GM10266 (cell line): Measurements from ENCODE around the gene EXOC3L4.

Experiments
- DNase-seq: peaks from one replicate; pipeline ENCODE4 v3.0.0; 2012; ENCODE audit errors: extremely low spot score
- CTCF ChIP-seq: IDR thresholded peaks from 2 replicates; pipeline ENCODE4 v1.5.1; 2012; ENCODE audit warnings: mild to moderate bottlenecking, low read depth; ENCODE audit not compliant: control insufficient read depth, insufficient read depth; ENCODE audit errors: missing control alignments

The EXOC3L4 gene

DNA sequence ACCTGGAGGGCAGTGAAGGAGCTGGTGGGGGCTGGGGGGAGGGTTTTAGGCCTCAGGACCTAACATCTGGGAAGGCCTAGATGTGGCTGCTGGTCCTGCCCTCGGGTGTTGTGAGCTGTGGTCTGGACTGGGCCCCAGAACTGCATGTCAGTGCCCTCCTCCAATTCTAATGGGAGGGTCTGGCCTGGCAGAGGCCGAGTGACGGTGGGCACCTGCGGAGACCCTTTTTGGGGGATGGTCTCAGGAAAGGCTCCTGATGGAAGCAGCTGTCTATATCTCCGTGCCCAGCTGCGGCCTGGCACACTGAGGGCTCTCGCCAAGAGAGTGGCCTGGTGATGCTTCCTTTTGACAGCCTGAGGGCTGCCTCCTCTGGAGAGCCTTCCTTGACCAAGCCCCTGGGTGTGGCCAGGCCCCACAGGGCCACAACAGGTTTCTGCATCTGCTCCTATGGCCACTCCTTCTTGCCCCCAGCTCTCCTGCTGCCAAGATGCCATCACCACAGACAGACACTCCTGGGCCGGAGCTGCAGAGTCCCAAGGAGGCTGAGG, 5.3 kb downstream of the EXOC3L4 start:
- no peak for DNase-seq
- no peak for TF ChIP-seq CTCF

DNA sequence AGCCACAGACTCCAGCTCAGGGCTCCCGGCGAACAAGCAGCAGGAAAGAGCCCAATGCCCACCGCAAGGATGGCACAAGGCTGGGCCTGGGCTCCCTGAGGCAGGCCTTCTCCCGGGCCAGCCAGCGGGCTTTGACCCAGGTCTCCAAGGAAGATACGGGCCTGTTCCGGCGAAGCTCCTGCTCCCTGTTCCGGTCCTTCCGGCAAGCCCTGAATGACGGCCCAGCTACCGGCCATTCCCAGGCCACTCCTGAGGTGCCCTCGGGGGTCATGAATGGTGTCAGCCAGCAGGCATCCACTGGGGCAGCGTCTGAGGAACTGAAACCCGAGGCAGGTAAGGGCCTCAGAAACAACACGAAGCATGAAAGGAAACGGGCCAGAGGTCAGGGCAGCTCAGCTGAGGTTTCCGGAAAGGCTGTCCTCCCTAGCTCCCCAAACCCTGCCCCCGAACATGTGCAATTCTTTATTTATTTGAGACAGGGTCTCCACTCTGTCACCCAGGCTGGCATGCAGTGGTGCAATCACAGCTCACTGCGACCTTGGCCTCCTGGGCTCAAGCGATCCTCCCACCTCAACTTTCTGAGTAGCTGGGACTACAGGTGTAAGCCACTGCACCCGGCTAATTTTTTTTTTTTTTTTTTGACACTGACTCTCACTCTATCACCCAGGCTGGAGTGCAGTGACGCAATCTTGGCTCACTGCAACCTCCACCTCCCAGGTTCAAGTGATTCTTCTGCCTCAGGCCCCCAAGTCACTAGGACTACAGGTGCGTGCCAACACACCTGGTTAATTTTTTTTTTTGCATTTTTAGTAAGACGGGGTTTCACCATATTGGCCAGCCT, 6.0 kb downstream of the EXOC3L4 start:
- no peak for DNase-seq
- TF ChIP-seq CTCF = no peak

- TF ChIP-seq CTCF = no peak
- no peak for DNase-seq
Observed at GRCh38 chr14:103101257-103101962, 6.9 kb downstream of the EXOC3L4 start.

- no peak for TF ChIP-seq CTCF
- DNase-seq = no peak
Observed at GRCh38 chr14:103101963-103102688, 7.6 kb downstream of the EXOC3L4 start.

DNA sequence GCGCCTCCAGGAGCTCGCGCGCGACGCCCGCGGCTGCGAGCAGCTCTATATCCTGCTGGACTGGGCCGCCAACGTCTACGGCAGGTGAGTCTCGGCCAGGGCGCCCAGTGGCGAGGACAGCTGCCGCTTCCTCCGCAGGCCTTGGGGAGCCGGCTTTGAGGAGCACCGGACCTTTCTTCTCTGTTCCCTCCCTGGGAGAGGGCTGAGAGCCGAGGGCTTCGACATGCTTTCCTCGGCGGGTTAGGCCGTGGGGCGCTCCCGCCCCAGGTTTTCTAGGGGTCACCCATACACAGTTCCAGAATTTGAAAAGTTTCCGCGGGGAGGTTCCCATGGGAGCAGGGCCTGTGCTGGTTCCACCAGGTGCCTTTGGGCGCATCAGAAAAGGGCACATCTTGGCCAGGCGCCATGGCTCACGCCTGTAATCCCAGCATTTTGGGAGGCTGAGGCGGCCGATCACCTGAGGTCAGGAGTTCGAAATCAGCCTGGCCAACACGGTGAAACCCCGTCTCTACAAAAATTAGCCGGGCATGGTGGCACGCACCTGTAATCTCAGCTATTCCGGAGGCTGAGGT, 8.2 kb downstream of the EXOC3L4 start:
- TF ChIP-seq CTCF = no peak
- no peak for DNase-seq

DNA sequence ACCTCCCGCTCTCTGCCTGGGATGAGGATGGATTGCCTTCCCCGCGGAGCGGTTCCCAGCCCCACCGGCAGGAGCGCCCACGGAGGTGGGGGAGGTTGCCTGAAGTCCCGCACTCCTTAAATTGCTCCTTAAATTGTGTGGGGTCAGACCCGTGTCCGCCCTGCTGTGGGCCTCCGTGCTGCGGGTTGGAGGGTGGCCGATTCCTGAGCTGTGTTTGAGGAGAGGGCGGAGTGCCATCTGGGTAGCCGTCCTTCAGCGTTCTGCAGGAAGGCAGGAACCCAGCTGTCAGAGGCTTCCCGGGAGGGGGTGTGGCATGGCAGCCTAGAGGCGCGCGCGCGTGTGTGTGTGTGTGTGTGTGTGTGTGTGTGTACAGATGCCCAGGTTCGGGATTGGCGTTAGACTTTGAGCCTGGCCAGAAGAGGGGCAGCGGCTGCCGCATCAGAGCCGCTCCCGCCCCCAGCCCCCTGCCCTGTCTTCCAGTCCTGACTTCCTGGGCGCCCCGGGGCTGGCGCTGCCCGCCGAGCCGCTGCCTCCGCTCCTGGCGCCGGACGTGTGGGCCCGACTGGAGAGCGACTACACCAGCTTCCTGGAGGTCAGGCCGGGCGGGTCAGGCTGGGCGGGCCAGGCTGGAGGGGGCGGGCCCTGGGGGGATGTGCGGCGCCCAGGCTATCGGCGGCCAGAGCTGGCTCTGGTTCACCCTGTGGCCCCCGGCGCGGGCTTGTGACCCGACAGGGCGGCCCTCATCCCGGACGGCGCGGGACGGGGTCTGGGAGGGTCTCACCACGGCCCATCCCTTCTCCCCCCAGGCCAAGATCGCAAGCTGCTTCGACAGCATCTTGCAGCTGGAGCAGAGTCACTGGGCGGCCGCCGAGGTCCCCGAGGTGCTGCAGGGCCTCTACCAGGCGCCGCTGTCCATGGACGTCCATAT, 9.2 kb downstream of the EXOC3L4 start:
- DNase-seq = no peak
- no peak for TF ChIP-seq CTCF
